WTC11 (cell line): ENCODE results near the gene KNL1. TPM values are rescaled to one million over a fixed set of nuclear protein-coding genes. Genes with fewer than 3 reads are reported as not detected.
A peak's percentile ranks its signal among the peaks of the same experiment; 100 is the strongest.

Experiments
- ATAC-seq: fragments of 200-7000 bp; cut with Tn5 transposase; 2 replicates; pipeline ENCODE4 v1.10.0; 2021; ENCODE audit warnings: mild to moderate bottlenecking, moderate library complexity
- CTCF ChIA-PET: fragments of 300-600 bp; sonication (Branson Sonifier 250); formaldehyde crosslinking; loops from one replicate; lab custom pipeline; 2021; ENCODE audit warnings: antibody characterized with exemption; lab: Charles Lee
- POLR2A ChIA-PET: fragments of 350-600 bp; sonication (Branson Sonifier 250); formaldehyde crosslinking; loops from one replicate; lab custom pipeline; 2021; ENCODE audit warnings: antibody characterized with exemption; lab: Charles Lee
- DNase-seq: peaks from one replicate; pipeline ENCODE4 v3.0.0; 2021; ENCODE audit warnings: low spot score
- H3K27ac Mint-ChIP-seq: 2 replicates; pipeline ENCODE4 v1.8.0; 2021; ENCODE audit warnings: mixed read lengths
- H3K27me3 Mint-ChIP-seq: 2 replicates; pipeline ENCODE4 v1.8.0; 2021; ENCODE audit warnings: low read depth, mild to moderate bottlenecking, moderate library complexity, mixed read lengths
- H3K36me3 Mint-ChIP-seq: 2 replicates; pipeline ENCODE4 v1.8.0; 2021; ENCODE audit warnings: mixed read lengths
- H3K4me1 Mint-ChIP-seq: 2 replicates; pipeline ENCODE4 v1.8.0; 2022; ENCODE audit warnings: mixed read lengths
- H3K4me3 Mint-ChIP-seq: 2 replicates; pipeline ENCODE4 v1.8.0; 2021; ENCODE audit warnings: mild to moderate bottlenecking, moderate library complexity, mixed read lengths
- H3K9me3 Mint-ChIP-seq: 2 replicates; pipeline ENCODE4 v1.8.0; 2021; ENCODE audit warnings: mixed read lengths
- CTCF ChIP-seq: fragments of 200-600 bp; IDR thresholded peaks from 2 replicates; pipeline ENCODE4 v1.8.0; 2022; ENCODE audit warnings: antibody characterized with exemption
- ETV6 ChIP-seq: sonication (generic); formaldehyde crosslinking; IDR thresholded peaks from 2 replicates; pipeline ENCODE4 v1.8.1; 2022; ENCODE audit warnings: mild to moderate bottlenecking, missing genetic modification reagents
- FOXJ3 ChIP-seq: sonication (generic); formaldehyde crosslinking; IDR thresholded peaks from 2 replicates; pipeline ENCODE4 v1.9.0; 2021; ENCODE audit warnings: missing genetic modification reagents, mild to moderate bottlenecking, borderline replicate concordance
- GRHL2 ChIP-seq: fragments of 250-450 bp; sonication (Bioruptor Pico); IDR thresholded peaks from 2 replicates; pipeline ENCODE4 v1.8.0; 2022; ENCODE audit warnings: mild to moderate bottlenecking, moderate library complexity; ENCODE audit not compliant: insufficient replicate concordance, severe bottlenecking
- HMGXB4 ChIP-seq: sonication (generic); formaldehyde crosslinking; IDR thresholded peaks from 2 replicates; pipeline ENCODE4 v1.8.1; 2023; ENCODE audit warnings: mild to moderate bottlenecking, moderate library complexity, missing genetic modification reagents
- MYBL2 ChIP-seq: sonication (generic); formaldehyde crosslinking; IDR thresholded peaks from 2 replicates; pipeline ENCODE4 v1.8.1; 2023; ENCODE audit warnings: mild to moderate bottlenecking, moderate library complexity, missing genetic modification reagents
- SMAD3 ChIP-seq: sonication (generic); formaldehyde crosslinking; IDR thresholded peaks from 2 replicates; pipeline ENCODE4 v1.8.0; 2022; ENCODE audit warnings: missing genetic modification reagents, mild to moderate bottlenecking, borderline replicate concordance
- SMAD4 ChIP-seq: sonication (generic); formaldehyde crosslinking; IDR thresholded peaks from 2 replicates; pipeline ENCODE4 v1.8.0; 2022; ENCODE audit warnings: mild to moderate bottlenecking, missing genetic modification reagents
- TCF7 ChIP-seq: sonication (generic); formaldehyde crosslinking; IDR thresholded peaks from 2 replicates; pipeline ENCODE4 v1.8.0; 2022; ENCODE audit warnings: mild to moderate bottlenecking, low read depth, missing genetic modification reagents, moderate library complexity
- TEAD1 ChIP-seq: sonication (generic); formaldehyde crosslinking; IDR thresholded peaks from 2 replicates; pipeline ENCODE4 v1.8.0; 2022; ENCODE audit warnings: mild to moderate bottlenecking, missing genetic modification reagents
- TEAD4 ChIP-seq: sonication (generic); formaldehyde crosslinking; IDR thresholded peaks from 2 replicates; pipeline ENCODE4 v1.8.0; 2022; ENCODE audit warnings: mild to moderate bottlenecking, missing genetic modification reagents
- ZNF121 ChIP-seq: sonication (generic); formaldehyde crosslinking; IDR thresholded peaks from 2 replicates; pipeline ENCODE4 v1.8.0; 2023; ENCODE audit warnings: missing genetic modification reagents
- ZNF232 ChIP-seq: sonication (generic); formaldehyde crosslinking; IDR thresholded peaks from 2 replicates; pipeline ENCODE4 v1.8.0; 2022; ENCODE audit warnings: mild to moderate bottlenecking, missing genetic modification reagents
- ZNF263 ChIP-seq: sonication (generic); formaldehyde crosslinking; IDR thresholded peaks from 2 replicates; pipeline ENCODE4 v1.8.1; 2022; ENCODE audit warnings: low read depth, mild to moderate bottlenecking, moderate library complexity, missing genetic modification reagents
- ZNF317 ChIP-seq: sonication (generic); formaldehyde crosslinking; IDR thresholded peaks from 2 replicates; pipeline ENCODE4 v1.8.1; 2023; ENCODE audit warnings: low read depth, mild to moderate bottlenecking, moderate library complexity, missing genetic modification reagents, borderline replicate concordance
- ZNF423 ChIP-seq: fragments of 250-450 bp; sonication (Bioruptor Pico); IDR thresholded peaks from 2 replicates; pipeline ENCODE4 v2.1.2; 2022; ENCODE audit warnings: mild to moderate bottlenecking, moderate library complexity
- total RNA-seq: library from RNA; stranded (reverse); gene quantifications from 3 replicates; pipeline ENCODE4 v1.2.3, GENCODE V29; 2021
- TF ChIP-seq, protein P1 (sequence below): sonication (generic); formaldehyde crosslinking; IDR thresholded peaks from 2 replicates; pipeline ENCODE4 v1.8.0; 2022; ENCODE audit warnings: mild to moderate bottlenecking, missing genetic modification reagents
- TF ChIP-seq, protein P2 (sequence below): sonication (generic); formaldehyde crosslinking; IDR thresholded peaks from 2 replicates; pipeline ENCODE4 v1.8.0; 2022; ENCODE audit warnings: missing genetic modification reagents
- TF ChIP-seq, protein P3 (sequence below): fragments of 250-450 bp; sonication (Bioruptor Pico); IDR thresholded peaks from 2 replicates; pipeline ENCODE4 v1.9.0; 2021; ENCODE audit warnings: mild to moderate bottlenecking
- TF ChIP-seq, protein P4 (sequence below): sonication (generic); formaldehyde crosslinking; IDR thresholded peaks from 2 replicates; pipeline ENCODE4 v1.8.1; 2022; ENCODE audit warnings: mild to moderate bottlenecking, missing genetic modification reagents, moderate library complexity, borderline replicate concordance
- TF ChIP-seq, protein P5 (sequence below): sonication (generic); formaldehyde crosslinking; conservative IDR thresholded peaks from 2 replicates; pipeline ENCODE4 v1.8.1; 2022; ENCODE audit warnings: mild to moderate bottlenecking, missing genetic modification reagents
- TF ChIP-seq, protein P6 (sequence below): sonication (generic); formaldehyde crosslinking; IDR thresholded peaks from 2 replicates; pipeline ENCODE4 v1.8.1; 2023; ENCODE audit warnings: mild to moderate bottlenecking, missing genetic modification reagents

The KNL1 gene
- total RNA-seq, 1 experiment from 2014 or later: 24.0 TPM

DNA sequence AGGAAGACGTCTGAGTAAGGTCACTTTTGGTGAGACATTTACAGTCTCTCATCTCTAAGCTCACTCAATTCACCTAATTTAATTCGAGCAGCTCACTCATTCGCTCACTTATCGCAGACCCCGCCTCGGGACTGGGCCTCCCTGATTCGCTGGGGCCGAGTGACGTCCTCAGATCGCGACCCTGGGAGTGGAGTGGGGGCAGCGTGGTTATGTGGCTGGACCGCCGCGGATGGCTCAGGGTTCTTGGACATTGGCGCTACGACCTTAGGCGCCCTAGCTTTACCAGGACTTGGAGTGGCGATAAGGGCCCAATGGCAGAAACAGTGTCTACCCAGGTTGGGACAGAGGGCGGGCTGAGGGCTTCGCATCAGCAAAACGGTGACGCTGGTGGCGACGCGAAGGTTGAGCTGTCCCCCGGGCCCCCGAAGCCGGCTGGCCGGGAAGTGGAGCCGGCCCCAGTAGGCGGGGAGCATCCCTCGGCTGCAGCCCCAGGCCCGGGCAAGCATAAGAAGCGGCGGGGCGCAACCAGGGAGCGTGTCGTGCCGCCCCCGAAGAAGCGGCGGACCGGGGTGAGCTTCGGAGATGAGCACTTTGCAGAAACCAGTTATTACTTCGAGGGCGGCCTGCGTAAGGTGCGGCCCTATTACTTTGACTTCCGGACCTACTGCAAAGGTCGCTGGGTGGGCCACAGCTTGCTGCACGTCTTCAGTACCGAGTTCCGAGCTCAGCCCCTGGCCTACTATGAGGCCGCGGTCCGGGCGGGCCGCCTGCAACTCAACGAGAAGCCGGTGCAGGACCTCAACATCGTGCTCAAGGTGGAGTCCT, 24.7 kb upstream of the KNL1 start, which contains the start of gene RPUSD2:
Gene RPUSD2, plus strand, starts transcription at position 171 of the 825 bp plus-strand sequence. Its CDS starts 39 bp downstream, at position 210.
- DNase-seq (peak; percentile 95), ATAC-seq (peak; percentile 54)
- peak within 1 kb of the TSS; percentile 95 for H3K4me3 Mint-ChIP-seq
- H3K27ac Mint-ChIP-seq: peak within 1 kb of the TSS; percentile 91
- peaks cover 28% of the 10 kb centered on the region for H3K4me1 Mint-ChIP-seq
- peaks cover 22% of the 10 kb centered on the region for H3K36me3 Mint-ChIP-seq
- no peaks in the 10 kb centered on the region for H3K27me3 Mint-ChIP-seq
- H3K9me3 Mint-ChIP-seq: no peaks in the 10 kb centered on the region
- CTCF ChIA-PET: interaction anchor here (0.6 to 1.8 kb wide), 19 partner anchors 12 to 325 kb away, joined by 3 to 32 read pairs (median 4); partner anchors contain the start of genes RHOV and VPS18
- POLR2A ChIA-PET: interaction anchor here (0.5 to 1.7 kb wide), 7 partner anchors 11 to 163 kb away, joined by 3 to 9 read pairs (median 5); partner anchors contain the start of gene RAD51
- TF ChIP-seq, protein P1, sequence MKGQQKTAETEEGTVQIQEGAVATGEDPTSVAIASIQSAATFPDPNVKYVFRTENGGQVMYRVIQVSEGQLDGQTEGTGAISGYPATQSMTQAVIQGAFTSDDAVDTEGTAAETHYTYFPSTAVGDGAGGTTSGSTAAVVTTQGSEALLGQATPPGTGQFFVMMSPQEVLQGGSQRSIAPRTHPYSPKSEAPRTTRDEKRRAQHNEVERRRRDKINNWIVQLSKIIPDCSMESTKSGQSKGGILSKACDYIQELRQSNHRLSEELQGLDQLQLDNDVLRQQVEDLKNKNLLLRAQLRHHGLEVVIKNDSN (CRISPR knock-in tag): 0 out of 2 replicates have a peak, but pooled peaks have one; percentile 21
- no peak for TF ChIP-seq SMAD4 (CRISPR knock-in tag)
- TF ChIP-seq, protein P2, sequence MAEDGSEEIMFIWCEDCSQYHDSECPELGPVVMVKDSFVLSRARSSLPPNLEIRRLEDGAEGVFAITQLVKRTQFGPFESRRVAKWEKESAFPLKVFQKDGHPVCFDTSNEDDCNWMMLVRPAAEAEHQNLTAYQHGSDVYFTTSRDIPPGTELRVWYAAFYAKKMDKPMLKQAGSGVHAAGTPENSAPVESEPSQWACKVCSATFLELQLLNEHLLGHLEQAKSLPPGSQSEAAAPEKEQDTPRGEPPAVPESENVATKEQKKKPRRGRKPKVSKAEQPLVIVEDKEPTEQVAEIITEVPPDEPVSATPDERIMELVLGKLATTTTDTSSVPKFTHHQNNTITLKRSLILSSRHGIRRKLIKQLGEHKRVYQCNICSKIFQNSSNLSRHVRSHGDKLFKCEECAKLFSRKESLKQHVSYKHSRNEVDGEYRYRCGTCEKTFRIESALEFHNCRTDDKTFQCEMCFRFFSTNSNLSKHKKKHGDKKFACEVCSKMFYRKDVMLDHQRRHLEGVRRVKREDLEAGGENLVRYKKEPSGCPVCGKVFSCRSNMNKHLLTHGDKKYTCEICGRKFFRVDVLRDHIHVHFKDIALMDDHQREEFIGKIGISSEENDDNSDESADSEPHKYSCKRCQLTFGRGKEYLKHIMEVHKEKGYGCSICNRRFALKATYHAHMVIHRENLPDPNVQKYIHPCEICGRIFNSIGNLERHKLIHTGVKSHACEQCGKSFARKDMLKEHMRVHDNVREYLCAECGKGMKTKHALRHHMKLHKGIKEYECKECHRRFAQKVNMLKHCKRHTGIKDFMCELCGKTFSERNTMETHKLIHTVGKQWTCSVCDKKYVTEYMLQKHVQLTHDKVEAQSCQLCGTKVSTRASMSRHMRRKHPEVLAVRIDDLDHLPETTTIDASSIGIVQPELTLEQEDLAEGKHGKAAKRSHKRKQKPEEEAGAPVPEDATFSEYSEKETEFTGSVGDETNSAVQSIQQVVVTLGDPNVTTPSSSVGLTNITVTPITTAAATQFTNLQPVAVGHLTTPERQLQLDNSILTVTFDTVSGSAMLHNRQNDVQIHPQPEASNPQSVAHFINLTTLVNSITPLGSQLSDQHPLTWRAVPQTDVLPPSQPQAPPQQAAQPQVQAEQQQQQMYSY (CRISPR knock-in tag): 0 out of 2 replicates have a peak, but pooled peaks have one; percentile 11
- TF ChIP-seq MYBL2 (CRISPR knock-in tag): no peak; the same call in 1 of the 2 replicates
- no peak for TF ChIP-seq ZNF232
- TF ChIP-seq TEAD1 (CRISPR knock-in tag): peak; percentile 77
- TF ChIP-seq GRHL2: no peak
- TF ChIP-seq, protein P3, sequence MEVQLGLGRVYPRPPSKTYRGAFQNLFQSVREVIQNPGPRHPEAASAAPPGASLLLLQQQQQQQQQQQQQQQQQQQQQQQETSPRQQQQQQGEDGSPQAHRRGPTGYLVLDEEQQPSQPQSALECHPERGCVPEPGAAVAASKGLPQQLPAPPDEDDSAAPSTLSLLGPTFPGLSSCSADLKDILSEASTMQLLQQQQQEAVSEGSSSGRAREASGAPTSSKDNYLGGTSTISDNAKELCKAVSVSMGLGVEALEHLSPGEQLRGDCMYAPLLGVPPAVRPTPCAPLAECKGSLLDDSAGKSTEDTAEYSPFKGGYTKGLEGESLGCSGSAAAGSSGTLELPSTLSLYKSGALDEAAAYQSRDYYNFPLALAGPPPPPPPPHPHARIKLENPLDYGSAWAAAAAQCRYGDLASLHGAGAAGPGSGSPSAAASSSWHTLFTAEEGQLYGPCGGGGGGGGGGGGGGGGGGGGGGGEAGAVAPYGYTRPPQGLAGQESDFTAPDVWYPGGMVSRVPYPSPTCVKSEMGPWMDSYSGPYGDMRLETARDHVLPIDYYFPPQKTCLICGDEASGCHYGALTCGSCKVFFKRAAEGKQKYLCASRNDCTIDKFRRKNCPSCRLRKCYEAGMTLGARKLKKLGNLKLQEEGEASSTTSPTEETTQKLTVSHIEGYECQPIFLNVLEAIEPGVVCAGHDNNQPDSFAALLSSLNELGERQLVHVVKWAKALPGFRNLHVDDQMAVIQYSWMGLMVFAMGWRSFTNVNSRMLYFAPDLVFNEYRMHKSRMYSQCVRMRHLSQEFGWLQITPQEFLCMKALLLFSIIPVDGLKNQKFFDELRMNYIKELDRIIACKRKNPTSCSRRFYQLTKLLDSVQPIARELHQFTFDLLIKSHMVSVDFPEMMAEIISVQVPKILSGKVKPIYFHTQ: no peak
- TF ChIP-seq SMAD3 (CRISPR knock-in tag): peak; percentile 23; the same call in 1 of the 2 replicates
- TF ChIP-seq, protein P4, sequence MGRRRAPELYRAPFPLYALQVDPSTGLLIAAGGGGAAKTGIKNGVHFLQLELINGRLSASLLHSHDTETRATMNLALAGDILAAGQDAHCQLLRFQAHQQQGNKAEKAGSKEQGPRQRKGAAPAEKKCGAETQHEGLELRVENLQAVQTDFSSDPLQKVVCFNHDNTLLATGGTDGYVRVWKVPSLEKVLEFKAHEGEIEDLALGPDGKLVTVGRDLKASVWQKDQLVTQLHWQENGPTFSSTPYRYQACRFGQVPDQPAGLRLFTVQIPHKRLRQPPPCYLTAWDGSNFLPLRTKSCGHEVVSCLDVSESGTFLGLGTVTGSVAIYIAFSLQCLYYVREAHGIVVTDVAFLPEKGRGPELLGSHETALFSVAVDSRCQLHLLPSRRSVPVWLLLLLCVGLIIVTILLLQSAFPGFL (CRISPR knock-in tag): peak; percentile 73; the same call in 1 of the 2 replicates
- TF ChIP-seq, protein P5, sequence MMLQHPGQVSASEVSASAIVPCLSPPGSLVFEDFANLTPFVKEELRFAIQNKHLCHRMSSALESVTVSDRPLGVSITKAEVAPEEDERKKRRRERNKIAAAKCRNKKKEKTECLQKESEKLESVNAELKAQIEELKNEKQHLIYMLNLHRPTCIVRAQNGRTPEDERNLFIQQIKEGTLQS (CRISPR knock-in tag): no peak
- TF ChIP-seq ZNF263: no peak
- no peak for TF ChIP-seq ZNF121
- TF ChIP-seq ETV6 (CRISPR knock-in tag): peak; percentile 77; the same call in 1 of the 2 replicates
- no peak for TF ChIP-seq FOXJ3 (CRISPR knock-in tag)
- TF ChIP-seq CTCF: no peak
- TF ChIP-seq ZNF423 (CRISPR knock-in tag): no peak
- TF ChIP-seq TEAD4 (CRISPR knock-in tag): peak; percentile 12; the same call in 1 of the 2 replicates
- TF ChIP-seq ZNF317 (CRISPR knock-in tag): no peak
- TF ChIP-seq, protein P6, sequence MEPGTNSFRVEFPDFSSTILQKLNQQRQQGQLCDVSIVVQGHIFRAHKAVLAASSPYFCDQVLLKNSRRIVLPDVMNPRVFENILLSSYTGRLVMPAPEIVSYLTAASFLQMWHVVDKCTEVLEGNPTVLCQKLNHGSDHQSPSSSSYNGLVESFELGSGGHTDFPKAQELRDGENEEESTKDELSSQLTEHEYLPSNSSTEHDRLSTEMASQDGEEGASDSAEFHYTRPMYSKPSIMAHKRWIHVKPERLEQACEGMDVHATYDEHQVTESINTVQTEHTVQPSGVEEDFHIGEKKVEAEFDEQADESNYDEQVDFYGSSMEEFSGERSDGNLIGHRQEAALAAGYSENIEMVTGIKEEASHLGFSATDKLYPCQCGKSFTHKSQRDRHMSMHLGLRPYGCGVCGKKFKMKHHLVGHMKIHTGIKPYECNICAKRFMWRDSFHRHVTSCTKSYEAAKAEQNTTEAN: no peak; the same call in none of the 2 replicates
- TF ChIP-seq TCF7 (CRISPR knock-in tag): no peak
- peak; percentile 82 for TF ChIP-seq HMGXB4 (CRISPR knock-in tag)
